A549 treated with RU486 at 1 μM for 4 hours (cell line): ENCODE measurements around the gene METRN. TPM values are rescaled to one million over a fixed set of nuclear protein-coding genes. Genes with fewer than 3 reads are reported as not detected.

Source experiments
- total RNA-seq: library from RNA; stranded (reverse); fragments of 200-300 nt; extraction: Qiagen RNA extraction; gene quantifications from 5 replicates; pipeline ENCODE4 v1.2.3, GENCODE V29; 2022; ENCODE audit warnings: low read depth

The METRN gene
- 63.5 to 222 TPM (median 177 TPM) in 5 replicates for total RNA-seq

GRCh38 chr16:714558-715476, at the start of gene METRN:
Gene METRN (plus strand): TSS chr16:715118. CDS start chr16:715290, 172 bp downstream.

DNA sequence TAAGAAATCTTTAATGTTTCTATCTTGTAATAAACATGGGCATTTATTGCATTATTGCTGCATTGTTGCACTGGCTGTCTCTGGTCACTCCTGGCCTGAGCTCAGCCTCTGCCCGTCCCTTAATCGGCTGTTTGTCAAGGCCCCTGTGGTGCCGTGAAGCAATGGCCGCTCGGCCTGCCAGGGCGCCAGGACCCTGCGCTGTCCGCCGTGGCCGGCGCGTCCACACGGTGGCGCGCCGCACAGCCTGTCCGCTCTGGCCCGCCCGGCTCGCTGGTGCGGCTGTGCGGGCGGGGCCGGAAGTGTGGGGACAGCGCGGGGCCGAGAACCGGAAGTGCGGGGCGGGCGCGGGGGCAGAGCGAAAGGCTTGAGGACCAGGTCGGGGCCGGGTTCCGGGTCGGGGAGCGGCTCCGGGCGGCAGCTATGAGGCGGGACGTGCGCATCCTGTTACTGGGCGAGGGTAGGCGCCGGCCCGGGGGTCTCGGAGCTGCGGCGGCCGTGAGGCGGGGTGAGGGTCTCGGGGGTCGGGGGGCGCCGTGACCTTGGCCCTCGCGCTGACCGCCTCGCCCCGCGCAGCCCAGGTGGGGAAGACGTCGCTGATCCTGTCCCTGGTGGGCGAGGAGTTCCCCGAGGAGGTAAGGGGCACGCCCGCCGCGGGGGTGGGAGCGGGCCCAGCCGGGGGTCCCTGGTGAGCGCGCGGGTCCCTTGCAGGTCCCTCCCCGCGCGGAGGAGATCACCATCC, 47.0 kb upstream of the METRN start, which contains the start of gene RHOT2:
TSS of gene RHOT2 (plus strand) at position 353 of the 739 bp plus-strand sequence. CDS start at position 421, 68 bp downstream.

DNA sequence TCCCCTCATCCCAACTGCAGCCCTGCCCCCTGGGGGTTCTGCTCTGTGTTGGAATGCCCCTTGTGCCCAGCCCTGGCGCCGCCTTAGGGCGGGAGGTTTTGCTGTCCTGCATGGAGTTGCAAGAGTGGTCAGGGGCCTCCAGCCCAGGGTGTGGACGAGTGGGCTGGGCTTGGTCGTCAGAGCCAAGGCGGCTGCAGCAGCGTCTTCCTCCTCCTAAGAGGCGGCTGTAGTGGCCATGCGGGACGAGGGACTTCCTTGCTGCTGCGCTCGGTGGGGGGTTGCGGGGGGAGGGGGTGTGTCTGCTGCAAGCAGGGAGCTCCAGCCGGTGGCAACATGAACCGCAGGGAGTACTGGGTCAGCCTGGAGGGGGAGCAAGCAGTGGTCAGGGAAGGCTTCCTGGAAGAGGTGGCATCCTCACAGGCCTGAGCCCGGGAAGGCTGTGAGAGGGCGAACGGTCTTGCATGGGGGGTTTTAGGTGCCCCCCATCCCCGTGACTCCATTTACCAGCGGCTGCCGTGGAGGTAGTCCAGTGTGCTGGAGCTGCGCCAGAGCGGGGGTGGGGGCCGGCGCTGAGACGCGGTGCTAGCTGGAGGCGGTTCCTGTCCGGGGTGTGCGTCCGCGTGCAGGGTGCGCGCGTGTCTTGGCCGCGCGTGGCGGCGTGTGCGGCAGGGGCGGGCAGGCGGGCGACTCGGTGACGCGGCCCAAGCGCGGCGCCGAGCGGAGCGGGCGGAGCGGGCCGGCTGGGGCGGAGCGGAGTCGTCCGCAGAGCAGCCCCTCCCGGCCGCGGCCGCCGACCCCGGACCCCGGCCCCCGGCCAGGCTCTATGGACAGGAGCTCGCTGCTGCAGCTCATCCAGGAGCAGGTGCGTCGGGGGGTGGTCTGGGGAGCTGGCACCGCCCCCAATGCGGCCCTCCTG, 39.7 kb upstream of the METRN start, which contains the start of gene RHBDL1:
TSS of gene RHBDL1 (plus strand) at position 704 of the 916 bp plus-strand sequence. CDS start at position 824, 120 bp downstream.

GRCh38 chr16:679814-680624, 34.9 kb upstream of the METRN start, which contains the start of gene STUB1:
Gene STUB1 (plus strand): TSS chr16:680410. CDS start chr16:680526, 116 bp downstream.

GRCh38 chr16:684071-684794, 30.7 kb upstream of the METRN start, which contains the start of gene JMJD8:
Gene JMJD8 (minus strand): TSS chr16:684334. CDS start chr16:684319, 15 bp downstream.

DNA sequence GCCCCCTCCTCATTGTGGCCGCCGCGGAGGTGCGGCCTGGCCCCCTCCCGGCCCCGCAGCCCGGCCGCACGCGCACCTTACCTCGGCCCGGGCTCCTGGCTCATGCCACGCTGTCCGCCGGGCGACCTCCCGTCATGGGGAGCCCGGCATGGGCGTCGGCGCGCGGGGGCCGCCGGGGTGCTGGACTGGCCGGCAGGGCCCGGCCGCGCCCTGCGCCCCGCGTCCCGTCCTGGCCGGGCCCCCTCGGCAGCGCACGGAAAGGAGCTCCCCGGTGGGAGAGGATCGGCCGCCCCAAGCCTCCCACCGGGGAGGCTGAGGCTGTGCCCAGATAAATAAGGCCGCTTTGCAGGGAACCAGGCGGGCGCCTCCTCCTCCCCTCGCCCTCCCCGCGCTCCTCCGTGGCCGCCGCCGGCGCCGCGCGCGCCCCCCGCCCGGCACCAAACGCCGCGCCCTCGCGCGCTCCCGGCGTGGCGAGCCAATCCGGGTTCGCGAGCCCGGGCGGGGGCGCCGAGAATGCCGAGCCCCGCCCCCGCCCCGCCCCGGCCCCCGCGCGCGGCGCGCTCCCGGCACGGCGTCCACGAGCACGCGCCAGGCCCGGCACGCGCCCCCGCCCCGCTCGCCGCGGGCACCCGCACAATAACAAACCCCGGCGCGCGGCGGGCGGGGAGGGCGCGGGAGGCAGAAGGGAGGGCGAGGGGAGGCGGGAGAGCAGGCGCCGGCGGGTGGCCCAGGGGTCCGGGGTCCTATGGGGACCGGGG, 9.3 kb upstream of the METRN start, which contains the start of gene FBXL16:
TSS of gene FBXL16 (minus strand) at position 371 of the 758 bp plus-strand sequence. CDS start 8,396 bp downstream, outside the sequence.

GRCh38 chr16:720990-721764, 6.3 kb downstream of the METRN start, which contains the start of gene ANTKMT:
Gene ANTKMT (plus strand): TSS chr16:721146. CDS start chr16:721275, 129 bp downstream.

GRCh38 chr16:726438-727290, 11.7 kb downstream of the METRN start, which contains the start of the genes CCDC78 and HAGHL:
Gene CCDC78 (minus strand): TSS chr16:726443. CDS start chr16:726367, 76 bp downstream.
Gene HAGHL (plus strand): TSS chr16:727106. CDS start chr16:727510, 404 bp downstream.

GRCh38 chr16:740764-741505, 26.0 kb downstream of the METRN start, which contains the start of gene CIAO3:
Gene CIAO3 (minus strand): TSS chr16:740997. CDS start chr16:740985, 12 bp downstream.

GRCh38 chr16:760545-761343, 45.8 kb downstream of the METRN start, which contains the start of gene MSLN:
Gene MSLN (plus strand): TSS chr16:760734. CDS start chr16:762681, 1,947 bp downstream.

Other genes starting within 250 kb of the METRN start
- gene CAPN15, start 187.4 kb upstream of the METRN start, total RNA-seq = 41.1 to 84.0 TPM (median 73.2 TPM) in 5 replicates
- gene PRR35, start 154.7 kb upstream of the METRN start, total RNA-seq = 0.06 to 0.18 TPM (median 0.13 TPM) in 5 replicates
- 0.11 to 0.39 TPM (median 0.21 TPM) in 5 replicates for gene NHLRC4, start 148.1 kb upstream of the METRN start, total RNA-seq
- 25.3 to 44.0 TPM (median 34.0 TPM) in 5 replicates for gene PIGQ, start 145.2 kb upstream of the METRN start, total RNA-seq
- 10.7 to 19.4 TPM (median 17.7 TPM) in 5 replicates for gene RAB40C, start 125.1 kb upstream of the METRN start, total RNA-seq
- gene WFIKKN1, start 84.1 kb upstream of the METRN start, total RNA-seq = 0.10 to 0.23 TPM (median 0.13 TPM) in 5 replicates
- gene METTL26, start 78.8 kb upstream of the METRN start, total RNA-seq = 85.3 to 150 TPM (median 144 TPM) in 5 replicates
- gene MCRIP2, start 73.3 kb upstream of the METRN start, total RNA-seq = 21.2 to 49.7 TPM (median 47.2 TPM) in 5 replicates
- 16.6 to 34.6 TPM (median 27.1 TPM) in 5 replicates for gene WDR90, start 65.8 kb upstream of the METRN start, total RNA-seq
- gene RHOT2, start 47.0 kb upstream of the METRN start, total RNA-seq = 59.7 to 96.5 TPM (median 84.1 TPM) in 5 replicates
- gene RHBDL1, start 39.4 kb upstream of the METRN start, total RNA-seq = 0.67 to 1.7 TPM (median 1.4 TPM) in 5 replicates
- 83.4 to 138 TPM (median 123 TPM) in 5 replicates for gene STUB1, start 34.7 kb upstream of the METRN start, total RNA-seq
- 63.7 to 86.1 TPM (median 79.3 TPM) in 5 replicates for gene JMJD8, start 30.8 kb upstream of the METRN start, total RNA-seq
- gene WDR24, start 24.7 kb upstream of the METRN start, total RNA-seq = 3.9 to 6.4 TPM (median 5.5 TPM) in 5 replicates
- gene FBXL16, start 9.3 kb upstream of the METRN start, total RNA-seq = 1.7 to 3.4 TPM (median 2.9 TPM) in 5 replicates
- 33.9 to 70.7 TPM (median 53.2 TPM) in 5 replicates for gene ANTKMT, start 6.0 kb downstream of the METRN start, total RNA-seq
- 3.1 to 6.6 TPM (median 5.5 TPM) in 5 replicates for gene CCDC78, start 11.3 kb downstream of the METRN start, total RNA-seq
- 12.8 to 21.7 TPM (median 16.8 TPM) in 5 replicates for gene HAGHL, start 12.0 kb downstream of the METRN start, total RNA-seq
- 15.1 to 23.9 TPM (median 21.0 TPM) in 5 replicates for gene CIAO3, start 25.9 kb downstream of the METRN start, total RNA-seq
- 1.7 to 3.1 TPM (median 2.4 TPM) in 5 replicates for gene MSLN, start 45.6 kb downstream of the METRN start, total RNA-seq
- 33.4 to 55.9 TPM (median 54.0 TPM) in 5 replicates for gene RPUSD1, start 73.3 kb downstream of the METRN start, total RNA-seq
- gene CHTF18, start 73.5 kb downstream of the METRN start, total RNA-seq = 13.7 to 28.0 TPM (median 26.4 TPM) in 5 replicates
- not detected in 5 replicates for gene GNG13, start 85.6 kb downstream of the METRN start, total RNA-seq